Body of pancreas (tissue), 4 donors: ENCODE data around the gene NPPA.

Source experiments
- POLR2A ChIP-seq, 3 donors: fragments of 450-650 bp; IDR thresholded peaks; one replicate each; pipeline ENCODE4 v1.6.1; 2016; ENCODE audit warnings: antibody characterized with exemption in 3 of 3, mild to moderate bottlenecking in 2 of 3
- TF ChIP-seq, protein P1 (sequence below), 7 experiments: fragments of 450-650 bp in 4 of 7; fragments of 200-600 bp in 3 of 7; sonication (generic) in 3 of 7; IDR thresholded peaks; one replicate each; pipeline ENCODE4 v1.5.1; 2016 to 2019; ENCODE audit warnings: antibody characterized with exemption in 7 of 7

DNA sequence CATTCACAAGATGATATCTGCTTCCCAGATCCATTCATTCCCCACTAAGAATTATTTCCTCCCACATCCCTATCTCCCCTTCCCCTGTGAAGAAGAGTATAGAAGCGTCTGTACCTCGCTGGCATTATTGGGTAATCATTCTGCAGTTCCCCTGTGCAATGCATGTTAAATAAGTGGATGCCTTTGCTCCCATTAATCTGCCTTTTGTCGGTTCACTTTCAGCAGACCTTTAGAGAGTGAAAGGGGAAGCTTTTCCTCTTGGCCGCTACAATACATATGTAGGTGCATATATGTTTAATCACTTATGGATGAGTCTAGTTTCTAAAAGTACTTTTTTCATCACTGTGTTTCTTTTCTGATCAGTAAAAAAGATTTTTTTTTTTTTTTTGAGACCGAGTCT, 34.6 kb downstream of the NPPA start:
- TF ChIP-seq, protein P1, sequence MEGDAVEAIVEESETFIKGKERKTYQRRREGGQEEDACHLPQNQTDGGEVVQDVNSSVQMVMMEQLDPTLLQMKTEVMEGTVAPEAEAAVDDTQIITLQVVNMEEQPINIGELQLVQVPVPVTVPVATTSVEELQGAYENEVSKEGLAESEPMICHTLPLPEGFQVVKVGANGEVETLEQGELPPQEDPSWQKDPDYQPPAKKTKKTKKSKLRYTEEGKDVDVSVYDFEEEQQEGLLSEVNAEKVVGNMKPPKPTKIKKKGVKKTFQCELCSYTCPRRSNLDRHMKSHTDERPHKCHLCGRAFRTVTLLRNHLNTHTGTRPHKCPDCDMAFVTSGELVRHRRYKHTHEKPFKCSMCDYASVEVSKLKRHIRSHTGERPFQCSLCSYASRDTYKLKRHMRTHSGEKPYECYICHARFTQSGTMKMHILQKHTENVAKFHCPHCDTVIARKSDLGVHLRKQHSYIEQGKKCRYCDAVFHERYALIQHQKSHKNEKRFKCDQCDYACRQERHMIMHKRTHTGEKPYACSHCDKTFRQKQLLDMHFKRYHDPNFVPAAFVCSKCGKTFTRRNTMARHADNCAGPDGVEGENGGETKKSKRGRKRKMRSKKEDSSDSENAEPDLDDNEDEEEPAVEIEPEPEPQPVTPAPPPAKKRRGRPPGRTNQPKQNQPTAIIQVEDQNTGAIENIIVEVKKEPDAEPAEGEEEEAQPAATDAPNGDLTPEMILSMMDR (IDR thresholded peaks at IDR 0.05), result no peak
- TF ChIP-seq POLR2A (IDR thresholded peaks at IDR 0.05), result no peak
